IMR-90 (cell line): ENCODE measurements around the gene SIK3. TPM values are rescaled to one million over a fixed set of nuclear protein-coding genes. Genes with fewer than 3 reads are reported as not detected.

Source experiments
- ATAC-seq: fragments of 200-7000 bp; cut with Tn5 transposase; 2 replicates; pipeline ENCODE4 v1.9.1; 2020; ENCODE audit warnings: low read depth, mild to moderate bottlenecking, moderate library complexity
- BruUV-seq: library from RNA; stranded (reverse); fragments of 400-500 nt; replicated peaks from 2 replicates; lab custom pipeline; 2021; lab: Mats Ljungman, UMichigan
- CTCF ChIA-PET: fragments of 300-600 bp; formaldehyde crosslinking; extraction: SDS; loops from one replicate; lab custom pipeline; 2021; ENCODE audit warnings: antibody characterized with exemption; lab: Yijun Ruan, JAX
- POLR2A ChIA-PET: fragments of 300-600 bp; sonication (Branson Sonifier 250); formaldehyde crosslinking; loops from one replicate; lab custom pipeline; 2022; ENCODE audit warnings: antibody characterized with exemption; ENCODE audit not compliant: unreplicated experiment; lab: Charles Lee
- DNase-seq: peaks from one replicate; pipeline ENCODE4 v3.0.0; 2013
- H2AFZ ChIP-seq: replicated peaks from 2 replicates; pipeline ENCODE3; 2013; ENCODE audit warnings: low read length, mild to moderate bottlenecking; ENCODE audit not compliant: poor library complexity
- H2AK5ac ChIP-seq: 2 replicates; pipeline ENCODE4 v1.6.1; 2013; ENCODE audit warnings: low read depth, low read length, inconsistent platforms
- H2AK9ac ChIP-seq: replicated peaks from 2 replicates; pipeline ENCODE3; 2013; ENCODE audit warnings: mild to moderate bottlenecking, low read depth, low read length, moderate library complexity; ENCODE audit not compliant: poor library complexity
- H2BK120ac ChIP-seq: 2 replicates; pipeline ENCODE4 v1.6.1; 2013; ENCODE audit warnings: low read depth, low read length, inconsistent platforms
- H2BK15ac ChIP-seq: 3 replicates; pipeline ENCODE4 v1.6.1; 2013; ENCODE audit warnings: low read depth, low read length, inconsistent platforms
- H2BK20ac ChIP-seq: 2 replicates; pipeline ENCODE4 v1.6.1; 2013; ENCODE audit warnings: low read depth, mild to moderate bottlenecking, inconsistent platforms, low read length, moderate library complexity
- H2BK5ac ChIP-seq: 2 replicates; pipeline ENCODE4 v1.6.1; 2013; ENCODE audit warnings: mild to moderate bottlenecking, low read depth, low read length, inconsistent platforms; ENCODE audit not compliant: poor library complexity, severe bottlenecking
- H3K14ac ChIP-seq: replicated peaks from 2 replicates; pipeline ENCODE4 v1.6.1; 2013; ENCODE audit warnings: low read depth, low read length, inconsistent platforms
- H3K18ac ChIP-seq: 2 replicates; pipeline ENCODE4 v1.6.1; 2013; ENCODE audit warnings: low read depth, low read length, control low read depth
- H3K23ac ChIP-seq: 2 replicates; pipeline ENCODE4 v1.6.1; 2013; ENCODE audit warnings: low read depth, low read length, inconsistent platforms
- H3K27ac ChIP-seq: 2 replicates; pipeline ENCODE4 v1.5.1; 2013; ENCODE audit warnings: mild to moderate bottlenecking, control low read depth, low read length; ENCODE audit not compliant: insufficient read depth
- H3K27me3 ChIP-seq: 2 replicates; pipeline ENCODE4 v1.6.1; 2013; ENCODE audit warnings: low read length; ENCODE audit not compliant: control insufficient read depth, insufficient read depth
- H3K36me3 ChIP-seq: 2 replicates; pipeline ENCODE4 v1.6.1; 2013; ENCODE audit warnings: low read length, mixed read lengths; ENCODE audit not compliant: control insufficient read depth, insufficient read depth
- H3K4ac ChIP-seq: 2 replicates; pipeline ENCODE4 v1.6.1; 2013; ENCODE audit warnings: low read depth, low read length, inconsistent platforms
- H3K4me1 ChIP-seq: 2 replicates; pipeline ENCODE4 v1.6.1; 2013; ENCODE audit warnings: low read length, mixed read lengths; ENCODE audit not compliant: control insufficient read depth, insufficient read depth
- H3K4me2 ChIP-seq: 2 replicates; pipeline ENCODE4 v1.6.1; 2013; ENCODE audit warnings: low read depth, mild to moderate bottlenecking, control low read depth, low read length, moderate library complexity
- H3K4me3 ChIP-seq: 2 replicates; pipeline ENCODE4 v1.5.1; 2013; ENCODE audit warnings: low read depth, mild to moderate bottlenecking, control low read depth, low read length, moderate library complexity; ENCODE audit not compliant: insufficient read depth
- H3K56ac ChIP-seq: 2 replicates; pipeline ENCODE4 v1.6.1; 2013; ENCODE audit warnings: low read length, inconsistent platforms; ENCODE audit not compliant: insufficient read depth; ENCODE audit errors: extremely low read depth
- H3K79me1 ChIP-seq, 2 experiments: 2 replicates each; pipeline ENCODE4 v1.6.1; 2013; ENCODE audit warnings: low read length in 2 of 2, inconsistent platforms in 1 of 2, low read depth in 1 of 2
- H3K9ac ChIP-seq: 2 replicates; pipeline ENCODE4 v1.6.1; 2013; ENCODE audit warnings: low read depth, low read length, control low read depth
- H3K9me1 ChIP-seq: 2 replicates; pipeline ENCODE4 v1.6.1; 2013; ENCODE audit warnings: low read length, inconsistent platforms; ENCODE audit not compliant: insufficient read depth
- H3K9me3 ChIP-seq: 2 replicates; pipeline ENCODE4 v1.6.1; 2013; ENCODE audit warnings: low read length; ENCODE audit not compliant: control insufficient read depth, insufficient read depth
- H4K20me1 ChIP-seq: 2 replicates; pipeline ENCODE4 v1.6.1; 2013; ENCODE audit warnings: low read length, inconsistent platforms; ENCODE audit not compliant: insufficient read depth
- H4K5ac ChIP-seq: 2 replicates; pipeline ENCODE4 v1.6.1; 2013; ENCODE audit warnings: mild to moderate bottlenecking, low read depth, low read length, control low read depth
- H4K8ac ChIP-seq, 2 experiments: 2 replicates each; pipeline ENCODE4 v1.6.1; 2013; ENCODE audit warnings: low read depth in 2 of 2, low read length in 2 of 2, control low read depth in 1 of 2, inconsistent platforms in 1 of 2
- H4K91ac ChIP-seq: 2 replicates; pipeline ENCODE4 v1.6.1; 2013; ENCODE audit warnings: low read depth, low read length, inconsistent platforms; ENCODE audit not compliant: insufficient read depth
- CEBPB ChIP-seq: IDR thresholded peaks from 2 replicates; pipeline ENCODE4 v1.6.1; 2012; ENCODE audit warnings: low read depth, low read length, improper control_type of control experiment
- MAFK ChIP-seq: IDR thresholded peaks from 2 replicates; pipeline ENCODE4 v1.6.1; 2012; ENCODE audit warnings: low read depth, low read length, improper control_type of control experiment
- NFE2L2 ChIP-seq: fragments of 150-350 bp; IDR thresholded peaks from 2 replicates; pipeline ENCODE4 v1.6.1; 2016; ENCODE audit warnings: low read depth, mild to moderate bottlenecking, low read length
- RAD21 ChIP-seq: IDR thresholded peaks from 2 replicates; pipeline ENCODE4 v1.6.1; 2012; ENCODE audit warnings: low read length, improper control_type of control experiment
- dilution Hi-C: fragments of 300-500 bp; cut with HindIII; formaldehyde crosslinking; loops from one replicate; pipeline ENCODE4 v1.14.3; 2018; ENCODE audit warnings: low sequenced_read_pairs; ENCODE audit not compliant: unreplicated experiment
- in situ Hi-C: fragments of 300-500 bp; cut with MboI; formaldehyde crosslinking; loops from 3 replicates; pipeline ENCODE4 v1.14.3; 2019; ENCODE audit warnings: low sequenced_read_pairs, inconsistent platforms, mixed read lengths
- intact Hi-C: fragments of 100-400 bp; cut with micrococcal nuclease; formaldehyde crosslinking; loops from 2 replicates; pipeline ENCODE4 v1.10.0; 2022
- polyA plus RNA-seq, 3 experiments: library from polyadenylated mRNA; depleted of rRNA; stranded (reverse); fragments of >200 nt; gene quantifications; 2 replicates each; pipeline ENCODE4 v1.2.3, GENCODE V29; 2012; ENCODE audit warnings: low replicate concordance in 1 of 3
- total RNA-seq: library from RNA; depleted of rRNA; stranded (reverse); fragments of >200 nt; gene quantifications from 2 replicates; pipeline ENCODE4 v1.2.3, GENCODE V29; 2012
- TF ChIP-seq, protein P1 (sequence below): conservative IDR thresholded peaks from 2 replicates; pipeline ENCODE4 v1.5.1; 2012; ENCODE audit warnings: mild to moderate bottlenecking, low read depth, low read length, improper control_type of control experiment
- TF ChIP-seq, protein P2 (sequence below): fragments of 150-350 bp; IDR thresholded peaks from 2 replicates; pipeline ENCODE4 v1.6.1; 2016; ENCODE audit warnings: low read depth, mild to moderate bottlenecking, low read length, moderate library complexity, borderline replicate concordance

The SIK3 gene
- total and polyA plus RNA-seq, 2 of the 4 experiments (the other 2 are of a cell fraction), result 8.2 to 9.1 TPM

DNA sequence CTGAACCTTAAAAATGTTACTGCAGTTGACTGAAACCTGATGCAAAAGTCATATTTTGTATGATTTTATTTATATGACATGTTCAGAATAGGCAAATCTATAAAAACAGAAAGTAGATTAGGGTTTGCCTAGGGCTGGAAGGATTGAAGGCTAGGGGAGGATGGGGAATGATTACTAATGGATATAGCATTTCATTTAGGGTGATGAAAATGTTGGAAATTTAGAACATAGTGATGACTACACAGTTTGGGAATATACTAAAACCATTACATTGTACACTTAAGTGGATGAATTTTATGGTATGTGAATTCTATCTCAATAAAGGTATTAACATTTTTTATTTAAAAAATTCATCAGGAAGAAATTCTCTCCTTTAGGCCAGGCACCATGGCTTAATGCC is 22.9 kb upstream of the SIK3 start:
- POLR2A ChIA-PET, result no interaction called here
- in situ Hi-C loops, result no loop called here
- CTCF ChIA-PET, result no interaction called here

More for the DNA sequence above, 22.9 kb upstream of the SIK3 start:
- no peak overlapping the region for H4K5ac ChIP-seq
- 0 out of 2 replicates have a peak overlapping the region, but pooled peaks have one; percentile 45 for H2BK20ac ChIP-seq
- no peak overlapping the region for H3K4ac ChIP-seq
- H3K27ac ChIP-seq, result no peak overlapping the region; the same call in 1 of the 2 replicates
- peak overlapping the region; percentile 34; the same call in 1 of the 2 replicates for H2BK120ac ChIP-seq
- no TSS peak for BruUV-seq
- H3K4me1 ChIP-seq, result peaks cover 2% of the 10 kb centered on the region; the same call in 1 of the 2 replicates
- no peaks in the 10 kb centered on the region for H3K36me3 ChIP-seq
- H3K18ac ChIP-seq, result no peak overlapping the region
- H3K9ac ChIP-seq, result no peak overlapping the region
- H2AK9ac ChIP-seq, result no peak overlapping the region
- TF ChIP-seq MAFK (peak; percentile 40; the same call in 1 of the 2 replicates), CEBPB (peak; percentile 54; the same call in 1 of the 2 replicates), RAD21 (no peak), NFE2L2 (no peak)
- TF ChIP-seq, protein P1, sequence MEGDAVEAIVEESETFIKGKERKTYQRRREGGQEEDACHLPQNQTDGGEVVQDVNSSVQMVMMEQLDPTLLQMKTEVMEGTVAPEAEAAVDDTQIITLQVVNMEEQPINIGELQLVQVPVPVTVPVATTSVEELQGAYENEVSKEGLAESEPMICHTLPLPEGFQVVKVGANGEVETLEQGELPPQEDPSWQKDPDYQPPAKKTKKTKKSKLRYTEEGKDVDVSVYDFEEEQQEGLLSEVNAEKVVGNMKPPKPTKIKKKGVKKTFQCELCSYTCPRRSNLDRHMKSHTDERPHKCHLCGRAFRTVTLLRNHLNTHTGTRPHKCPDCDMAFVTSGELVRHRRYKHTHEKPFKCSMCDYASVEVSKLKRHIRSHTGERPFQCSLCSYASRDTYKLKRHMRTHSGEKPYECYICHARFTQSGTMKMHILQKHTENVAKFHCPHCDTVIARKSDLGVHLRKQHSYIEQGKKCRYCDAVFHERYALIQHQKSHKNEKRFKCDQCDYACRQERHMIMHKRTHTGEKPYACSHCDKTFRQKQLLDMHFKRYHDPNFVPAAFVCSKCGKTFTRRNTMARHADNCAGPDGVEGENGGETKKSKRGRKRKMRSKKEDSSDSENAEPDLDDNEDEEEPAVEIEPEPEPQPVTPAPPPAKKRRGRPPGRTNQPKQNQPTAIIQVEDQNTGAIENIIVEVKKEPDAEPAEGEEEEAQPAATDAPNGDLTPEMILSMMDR, result no peak
- TF ChIP-seq, protein P2, sequence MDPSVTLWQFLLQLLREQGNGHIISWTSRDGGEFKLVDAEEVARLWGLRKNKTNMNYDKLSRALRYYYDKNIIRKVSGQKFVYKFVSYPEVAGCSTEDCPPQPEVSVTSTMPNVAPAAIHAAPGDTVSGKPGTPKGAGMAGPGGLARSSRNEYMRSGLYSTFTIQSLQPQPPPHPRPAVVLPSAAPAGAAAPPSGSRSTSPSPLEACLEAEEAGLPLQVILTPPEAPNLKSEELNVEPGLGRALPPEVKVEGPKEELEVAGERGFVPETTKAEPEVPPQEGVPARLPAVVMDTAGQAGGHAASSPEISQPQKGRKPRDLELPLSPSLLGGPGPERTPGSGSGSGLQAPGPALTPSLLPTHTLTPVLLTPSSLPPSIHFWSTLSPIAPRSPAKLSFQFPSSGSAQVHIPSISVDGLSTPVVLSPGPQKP, result no peak
- peaks cover 8% of the 10 kb centered on the region for H3K27me3 ChIP-seq
- intact Hi-C loops, result no loop called here
- no peaks in the 10 kb centered on the region for H3K9me1 ChIP-seq
- no peak overlapping the region for H3K23ac ChIP-seq
- H3K4me3 ChIP-seq, result no peak overlapping the region
- no peak overlapping the region for H2BK5ac ChIP-seq
- H3K14ac ChIP-seq, result no peak overlapping the region
- H2AFZ ChIP-seq, result no peak overlapping the region
- no peak overlapping the region for H4K8ac ChIP-seq
- peak; percentile 74 for DNase-seq
- no peaks in the 10 kb centered on the region for H3K79me1 ChIP-seq
- H2BK15ac ChIP-seq, result no peak overlapping the region
- no peaks in the 10 kb centered on the region for H4K20me1 ChIP-seq
- ATAC-seq, result peak; percentile 73
- no peak overlapping the region for H2AK5ac ChIP-seq
- H3K9me3 ChIP-seq, result no peaks in the 10 kb centered on the region
- dilution Hi-C loops, result no loop called here
- H3K56ac ChIP-seq, result no peak overlapping the region
- no peak overlapping the region for H3K4me2 ChIP-seq
- no peak overlapping the region for H4K91ac ChIP-seq
